ENCODE results near the gene C1orf74. TPM values are rescaled to one million over a fixed set of nuclear protein-coding genes. Genes with fewer than 3 reads are reported as not detected.
"Not testable (repeated sequence)": the region's sequence is repeated elsewhere in the genome, so short reads cannot be mapped to it uniquely, and the experiment has no call there.

C1orf74 gene
- total RNA-seq, 5 donors from 2014 or later (not counting 1 experiment from before 2014, with no cell fraction given): 0.58 to 1.3 (median 1.2) TPM

- CTCF ChIA-PET: no interaction called here
- Histone ChIP-seq H3K9me3 (no peaks in the 10 kb centered on the region), H3K27ac (ENCODE audit: low read length) (no peak overlapping the region), H3K4me1 (ENCODE audit: control insufficient read depth in 1 of 2, extremely low read depth in 1 of 2, insufficient read depth in 2 of 2, low read length in 2 of 2) (peaks cover 3 to 12% of the 10 kb centered on the region in 2 experiments), H3K27me3 (replicated peaks in 1 of 2; ENCODE audit: control insufficient read depth in 2 of 2, extremely low read depth in 1 of 2, insufficient read depth in 2 of 2, low read length in 1 of 2) (peaks cover 0 to 26% of the 10 kb centered on the region in 2 experiments), H3K36me3 (ENCODE audit: control insufficient read depth in 2 of 2, extremely low read depth in 1 of 2, insufficient read depth in 1 of 2, low read length in 1 of 2) (no peaks in the 10 kb centered on the region), H3K4me3 (ENCODE audit: control insufficient read depth in 1 of 2, extremely low read depth in 1 of 2, low read length in 1 of 2) (no peak overlapping the region)
- peaks cover 8 to 9% (median 9%) of the 10 kb centered on the region in 3 donors for H3K4me1 Mint-ChIP-seq
- DNase-seq (no peak), ATAC-seq (replicated peaks in 1 of 4) (no peak)
- H3K4me3 Mint-ChIP-seq: no peak overlapping the region
- POLR2A ChIA-PET: no interaction called here
- H3K27ac Mint-ChIP-seq: no peak overlapping the region
- H3K36me3 Mint-ChIP-seq: no peaks in the 10 kb centered on the region
- H3K9me3 Mint-ChIP-seq: no peaks in the 10 kb centered on the region
- H3K27me3 Mint-ChIP-seq: peaks cover 12 to 20% of the 10 kb centered on the region in 2 donors
- WGBS (ENCODE audit: insufficient coverage): no CpG with 5 or more reads among the region's 1 CpG
Measured at GRCh38 chr1:209803568-209803967, 19.2 kb upstream of the C1orf74 start.

GRCh38 chr1:209802780-209803152 lies 18.4 kb upstream of the C1orf74 start:
- H3K9me3 ChIP-seq: no peaks in the 10 kb centered on the region
- Mint-ChIP-seq H3K4me3 (no peak overlapping the region), H3K27ac (no peak overlapping the region), H3K9me3 (no peaks in the 10 kb centered on the region), H3K36me3 (no peaks in the 10 kb centered on the region), H3K27me3 (peaks cover 12 to 20% of the 10 kb centered on the region in 2 donors), H3K4me1 (peaks cover 8 to 9% (median 9%) of the 10 kb centered on the region in 3 donors)
- ChIA-PET POLR2A (no interaction called here), CTCF (interaction anchor here in 1 of 2 donors (0.9 kb wide), 1 partner anchor 21 kb away, joined by 3 read pairs; no protein-coding TSS in a partner anchor)
- no peak overlapping the region for H3K27ac ChIP-seq (ENCODE audit: low read length)
- no peak overlapping the region for H3K4me3 ChIP-seq (ENCODE audit: control insufficient read depth in 1 of 2, extremely low read depth in 1 of 2, low read length in 1 of 2)
- H3K27me3 ChIP-seq (replicated peaks in 1 of 2; ENCODE audit: control insufficient read depth in 2 of 2, extremely low read depth in 1 of 2, insufficient read depth in 2 of 2, low read length in 1 of 2): peaks cover 0 to 22% of the 10 kb centered on the region in 2 experiments
- DNase-seq (no peak), ATAC-seq (replicated peaks in 1 of 4) (no peak)
- no peaks in the 10 kb centered on the region for H3K36me3 ChIP-seq (ENCODE audit: control insufficient read depth in 2 of 2, extremely low read depth in 1 of 2, insufficient read depth in 1 of 2, low read length in 1 of 2)
- peaks cover 3 to 12% of the 10 kb centered on the region in 2 experiments for H3K4me1 ChIP-seq (ENCODE audit: control insufficient read depth in 1 of 2, extremely low read depth in 1 of 2, insufficient read depth in 2 of 2, low read length in 2 of 2)
- no CpG with 5 or more reads among the region's 4 CpGs for WGBS (ENCODE audit: insufficient coverage)

DNA sequence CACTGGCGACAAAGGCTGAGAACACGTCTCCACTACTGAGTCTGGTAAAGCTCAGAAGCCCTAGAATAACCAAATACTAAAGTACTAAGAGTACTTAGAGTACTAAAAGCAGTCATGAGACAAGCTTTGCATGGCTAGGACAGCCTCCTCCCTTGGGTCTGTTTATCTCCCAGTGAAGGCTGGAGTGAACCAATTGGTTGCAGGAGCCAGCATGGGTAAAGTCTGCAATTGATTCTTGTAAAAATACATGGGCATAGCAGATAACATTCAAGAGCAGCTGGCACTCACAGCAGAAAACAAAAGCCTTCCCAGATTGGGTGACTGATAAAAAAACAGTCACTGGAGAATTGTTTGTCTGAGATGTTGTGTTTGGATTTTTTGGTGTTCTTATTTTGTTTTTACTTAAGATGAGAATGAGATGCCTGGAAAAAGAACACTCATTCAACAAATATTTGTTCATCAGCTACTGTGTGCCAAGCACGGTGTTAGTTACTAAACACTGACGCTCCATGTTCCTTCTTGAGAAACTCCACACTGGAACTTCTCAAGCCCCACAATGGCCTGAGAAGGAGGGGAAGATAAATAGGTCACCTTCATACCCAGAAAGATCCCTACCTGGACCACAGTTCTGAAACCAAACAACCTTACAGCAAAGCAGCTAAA lies 17.9 kb upstream of the C1orf74 start:
- no CpG with 5 or more reads among the region's 4 CpGs for WGBS (ENCODE audit: insufficient coverage)
- H3K4me3 ChIP-seq (ENCODE audit: control insufficient read depth in 1 of 2, extremely low read depth in 1 of 2, low read length in 1 of 2): no peak overlapping the region
- CTCF ChIA-PET: interaction anchor here (0.9 kb wide), 2 partner anchors 21 to 22 kb away, joined by 3 read pairs; no protein-coding TSS in a partner anchor
- Mint-ChIP-seq H3K27ac (no peak overlapping the region), H3K36me3 (no peaks in the 10 kb centered on the region), H3K4me3 (no peak overlapping the region), H3K9me3 (no peaks in the 10 kb centered on the region), H3K27me3 (peaks cover 12 to 20% of the 10 kb centered on the region in 2 donors), H3K4me1 (peaks cover 8 to 9% (median 9%) of the 10 kb centered on the region in 3 donors)
- no peak for DNase-seq
- POLR2A ChIA-PET: no interaction called here
- no peak for ATAC-seq (replicated peaks in 1 of 4)
- no peaks in the 10 kb centered on the region for H3K9me3 ChIP-seq
- peaks cover 3 to 12% of the 10 kb centered on the region in 2 experiments for H3K4me1 ChIP-seq (ENCODE audit: control insufficient read depth in 1 of 2, extremely low read depth in 1 of 2, insufficient read depth in 2 of 2, low read length in 2 of 2)
- H3K36me3 ChIP-seq (ENCODE audit: control insufficient read depth in 2 of 2, extremely low read depth in 1 of 2, insufficient read depth in 1 of 2, low read length in 1 of 2): no peaks in the 10 kb centered on the region
- H3K27ac ChIP-seq (ENCODE audit: low read length): no peak overlapping the region
- peaks cover 0 to 22% of the 10 kb centered on the region in 2 experiments for H3K27me3 ChIP-seq (replicated peaks in 1 of 2; ENCODE audit: control insufficient read depth in 2 of 2, extremely low read depth in 1 of 2, insufficient read depth in 2 of 2, low read length in 1 of 2)

GRCh38 chr1:209800984-209801834 lies 16.9 kb upstream of the C1orf74 start:
- no peak for DNase-seq
- ATAC-seq (replicated peaks in 1 of 4): no peak
- CTCF ChIA-PET: interaction anchor here in 1 of 2 donors (0.9 kb wide), 1 partner anchor 22 kb away, joined by 3 read pairs; no protein-coding TSS in a partner anchor
- Histone ChIP-seq H3K4me3 (ENCODE audit: control insufficient read depth in 1 of 2, extremely low read depth in 1 of 2, low read length in 1 of 2) (no peak overlapping the region), H3K27me3 (replicated peaks in 1 of 2; ENCODE audit: control insufficient read depth in 2 of 2, extremely low read depth in 1 of 2, insufficient read depth in 2 of 2, low read length in 1 of 2) (peaks cover 0 to 22% of the 10 kb centered on the region in 2 experiments), H3K4me1 (ENCODE audit: control insufficient read depth in 1 of 2, extremely low read depth in 1 of 2, insufficient read depth in 2 of 2, low read length in 2 of 2) (peaks cover 3 to 9% of the 10 kb centered on the region in 2 experiments), H3K36me3 (ENCODE audit: control insufficient read depth in 2 of 2, extremely low read depth in 1 of 2, insufficient read depth in 1 of 2, low read length in 1 of 2) (no peaks in the 10 kb centered on the region), H3K9me3 (no peaks in the 10 kb centered on the region), H3K27ac (ENCODE audit: low read length) (no peak overlapping the region)
- peaks cover 13 to 22% of the 10 kb centered on the region in 2 donors for H3K27me3 Mint-ChIP-seq
- H3K9me3 Mint-ChIP-seq: no peaks in the 10 kb centered on the region
- no peak overlapping the region for H3K4me3 Mint-ChIP-seq
- POLR2A ChIA-PET: no interaction called here
- H3K36me3 Mint-ChIP-seq: no peaks in the 10 kb centered on the region
- H3K27ac Mint-ChIP-seq: no peak overlapping the region
- peaks cover 6 to 8% (median 8%) of the 10 kb centered on the region in 3 donors for H3K4me1 Mint-ChIP-seq
- 67% methylated on average over 2 of the region's 5 CpGs for WGBS (ENCODE audit: insufficient coverage)

DNA sequence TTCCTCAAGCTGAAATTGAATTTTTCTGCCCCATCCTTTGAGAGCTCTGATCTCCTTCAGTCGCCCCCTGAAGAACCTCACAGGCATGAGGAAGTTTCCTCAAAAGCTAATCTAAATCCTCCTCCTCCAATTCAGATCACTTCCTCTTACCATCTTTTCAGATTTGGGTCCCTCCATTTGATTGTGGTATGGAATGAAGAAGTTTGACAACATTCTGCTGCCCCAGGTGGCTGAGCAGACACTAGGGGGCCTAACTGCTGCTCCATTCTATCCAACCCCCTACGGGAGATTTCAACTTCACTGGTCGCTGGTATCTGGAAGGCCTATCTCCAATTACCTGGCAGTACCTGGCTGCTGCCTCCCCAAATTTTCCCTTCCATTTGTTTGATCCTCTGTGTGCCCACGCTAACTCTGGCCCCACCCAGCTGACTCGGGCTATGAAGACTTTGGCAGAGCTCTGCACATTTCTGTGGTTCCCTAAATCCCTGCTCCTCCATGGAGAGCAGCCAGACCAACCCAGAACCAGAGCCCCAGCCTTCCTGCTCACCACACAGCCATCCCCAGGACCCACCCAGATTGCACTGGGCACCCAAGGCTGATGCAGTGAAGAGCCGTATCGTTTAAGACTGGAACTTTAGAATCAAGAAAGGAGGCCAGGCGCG lies 13.8 kb upstream of the C1orf74 start:
- Mint-ChIP-seq H3K27me3 (peaks cover 21 to 26% of the 10 kb centered on the region in 2 donors), H3K9me3 (no peaks in the 10 kb centered on the region), H3K4me3 (no peak overlapping the region), H3K4me1 (no peaks in the 10 kb centered on the region), H3K36me3 (no peaks in the 10 kb centered on the region), H3K27ac (no peak overlapping the region)
- H3K9me3 ChIP-seq: no peaks in the 10 kb centered on the region
- CTCF ChIA-PET: no interaction called here
- POLR2A ChIA-PET: no interaction called here
- no peak for DNase-seq
- H3K4me1 ChIP-seq (ENCODE audit: control insufficient read depth in 1 of 2, extremely low read depth in 1 of 2, insufficient read depth in 2 of 2, low read length in 2 of 2): no peaks in the 10 kb centered on the region
- WGBS (ENCODE audit: insufficient coverage): 76% methylated on average over 4 of the region's 9 CpGs
- no peak for ATAC-seq (replicated peaks in 1 of 4)
- no peak overlapping the region for H3K4me3 ChIP-seq (ENCODE audit: control insufficient read depth in 1 of 2, extremely low read depth in 1 of 2, low read length in 1 of 2)
- H3K27ac ChIP-seq (ENCODE audit: low read length): no peak overlapping the region
- H3K27me3 ChIP-seq (replicated peaks in 1 of 2; ENCODE audit: control insufficient read depth in 2 of 2, extremely low read depth in 1 of 2, insufficient read depth in 2 of 2, low read length in 1 of 2): peaks cover 0 to 10% of the 10 kb centered on the region in 2 experiments
- no peaks in the 10 kb centered on the region for H3K36me3 ChIP-seq (ENCODE audit: control insufficient read depth in 2 of 2, extremely low read depth in 1 of 2, insufficient read depth in 1 of 2, low read length in 1 of 2)

GRCh38 chr1:209793711-209794110 lies 9.4 kb upstream of the C1orf74 start:
- ATAC-seq (replicated peaks in 1 of 4); CTCF ChIA-PET; H3K27ac Mint-ChIP-seq; H3K9me3 Mint-ChIP-seq; H3K27ac ChIP-seq (ENCODE audit: low read length); H3K36me3 Mint-ChIP-seq; DNase-seq; H3K4me3 Mint-ChIP-seq; H3K27me3 ChIP-seq (replicated peaks in 1 of 2; ENCODE audit: control insufficient read depth in 2 of 2, extremely low read depth in 1 of 2, insufficient read depth in 2 of 2, low read length in 1 of 2); H3K36me3 ChIP-seq (ENCODE audit: control insufficient read depth in 2 of 2, extremely low read depth in 1 of 2, insufficient read depth in 1 of 2, low read length in 1 of 2); POLR2A ChIA-PET; H3K4me1 Mint-ChIP-seq; H3K9me3 ChIP-seq; H3K4me3 ChIP-seq (ENCODE audit: control insufficient read depth in 1 of 2, extremely low read depth in 1 of 2, low read length in 1 of 2); H3K4me1 ChIP-seq (ENCODE audit: control insufficient read depth in 1 of 2, extremely low read depth in 1 of 2, insufficient read depth in 2 of 2, low read length in 2 of 2): not testable (repeated sequence)
- WGBS (ENCODE audit: insufficient coverage): no CpG with 5 or more reads among the region's 3 CpGs
- peaks cover 17 to 27% of the 10 kb centered on the region in 2 donors for H3K27me3 Mint-ChIP-seq

Data from T-cell (primary cell).